Measurements from ENCODE around the gene MED27.
A peak's percentile ranks its signal among the peaks of the same experiment; 100 is the strongest.

Gene MED27

GRCh38 chr9:131812116-131812790 lies 267.4 kb downstream of the MED27 start:
- in situ Hi-C loops (cut with HindIII; ENCODE audit: low sequenced_read_pairs), result loop anchor here (25.0 kb wide), 1 partner anchor 300 kb away; no protein-coding TSS in a partner anchor
- no peak for DNase-seq (ENCODE audit: low read depth)
- H3K4me3 ChIP-seq (ENCODE audit: low read depth, low read length), result no peak overlapping the region
- TF ChIP-seq CTCF (IDR thresholded peaks at IDR 0.05; ENCODE audit: low read depth, low read length, missing control alignments), result no peak

GRCh38 chr9:131811405-131811804 lies 268.3 kb downstream of the MED27 start:
- in situ Hi-C loops (cut with HindIII; ENCODE audit: low sequenced_read_pairs), result loop anchor here (25.0 kb wide), 1 partner anchor 301 kb away; no protein-coding TSS in a partner anchor
- no peak overlapping the region for H3K4me3 ChIP-seq (ENCODE audit: low read depth, low read length)
- no peak for DNase-seq (ENCODE audit: low read depth)
- no peak for TF ChIP-seq CTCF (IDR thresholded peaks at IDR 0.05; ENCODE audit: low read depth, low read length, missing control alignments)

- in situ Hi-C loops (cut with HindIII; ENCODE audit: low sequenced_read_pairs), result loop anchor here (25.0 kb wide), 1 partner anchor 302 kb away; no protein-coding TSS in a partner anchor
- DNase-seq (ENCODE audit: low read depth), result no peak
- peak; percentile 5 for TF ChIP-seq CTCF (IDR thresholded peaks at IDR 0.05; ENCODE audit: low read depth, low read length, missing control alignments)
- H3K4me3 ChIP-seq (ENCODE audit: low read depth, low read length), result no peak overlapping the region
Measured at GRCh38 chr9:131810351-131811170, 269.1 kb downstream of the MED27 start.
